GM19452 (cell line): ENCODE data around the gene DLL3.

Experiments used
- ATAC-seq: cut with Tn5 transposase; IDR thresholded peaks from one replicate; pipeline ENCODE4 v1.9.1; 2021; ENCODE audit not compliant: unreplicated experiment

Gene DLL3

GRCh38 chr19:39481229-39481545 lies 17.6 kb upstream of the DLL3 start:
- no peak for ATAC-seq

- no peak for ATAC-seq
Measured at GRCh38 chr19:39481676-39482075, 17.1 kb upstream of the DLL3 start.

GRCh38 chr19:39483141-39483540 lies 15.6 kb upstream of the DLL3 start:
- ATAC-seq, result no peak

- no peak for ATAC-seq
Measured at GRCh38 chr19:39489756-39490155, 9.0 kb upstream of the DLL3 start.

- no peak for ATAC-seq
Measured at GRCh38 chr19:39492225-39492624, 6.5 kb upstream of the DLL3 start.

- no peak for ATAC-seq
Measured at GRCh38 chr19:39492788-39493187, 6.0 kb upstream of the DLL3 start.

GRCh38 chr19:39494661-39495060 lies 4.1 kb upstream of the DLL3 start:
- ATAC-seq, result no peak

GRCh38 chr19:39496063-39496462 lies 2.7 kb upstream of the DLL3 start:
- no peak for ATAC-seq

GRCh38 chr19:39497701-39497995 lies 1.1 kb upstream of the DLL3 start:
- ATAC-seq, result no peak

- ATAC-seq, result no peak
Measured at GRCh38 chr19:39497996-39498797, 550 bp upstream of the DLL3 start.

- ATAC-seq, result no peak
Measured at GRCh38 chr19:39499932-39500331, 1.2 kb downstream of the DLL3 start.

GRCh38 chr19:39500543-39500942 lies 1.8 kb downstream of the DLL3 start:
- no peak for ATAC-seq

GRCh38 chr19:39501340-39501739 lies 2.6 kb downstream of the DLL3 start:
- ATAC-seq, result no peak

GRCh38 chr19:39502640-39503417 lies 4.1 kb downstream of the DLL3 start:
- no peak for ATAC-seq

GRCh38 chr19:39506598-39506943 lies 7.8 kb downstream of the DLL3 start:
- ATAC-seq, result no peak

- no peak for ATAC-seq
Measured at GRCh38 chr19:39506944-39507714, 8.4 kb downstream of the DLL3 start.

GRCh38 chr19:39507715-39508364 lies 9.1 kb downstream of the DLL3 start:
- ATAC-seq, result no peak

GRCh38 chr19:39508629-39509028 lies 9.9 kb downstream of the DLL3 start:
- no peak for ATAC-seq

- ATAC-seq, result no peak
Measured at GRCh38 chr19:39509233-39509632, 10.5 kb downstream of the DLL3 start.

- ATAC-seq, result no peak
Measured at GRCh38 chr19:39512988-39513387, 14.2 kb downstream of the DLL3 start.

- no peak for ATAC-seq
Measured at GRCh38 chr19:39514840-39515550, 16.2 kb downstream of the DLL3 start, which contains the start of gene SELENOV. SELENOV (plus strand) TSS chr19:39515139; CDS start chr19:39515213, 74 bp downstream.
